IPS-18c (cell line): ENCODE data around the gene SBNO2.

ENCODE experiments used
- H3K4me3 ChIP-seq: 2 replicates; pipeline ENCODE4 v1.7.0; 2013; ENCODE audit warnings: low read depth, mild to moderate bottlenecking, low read length, moderate library complexity; ENCODE audit not compliant: insufficient read depth
- H3K9me3 ChIP-seq: one replicate; pipeline ENCODE4 v1.6.1; 2013; ENCODE audit warnings: mild to moderate bottlenecking, low read length, moderate library complexity; ENCODE audit not compliant: control insufficient read depth, insufficient read depth

The SBNO2 gene

GRCh38 chr19:1068009-1069001 lies 105.8 kb downstream of the SBNO2 start:
- Histone ChIP-seq H3K9me3 (no peaks in the 10 kb centered on the region), H3K4me3 (no peak overlapping the region)

GRCh38 chr19:1067341-1067957 lies 106.6 kb downstream of the SBNO2 start:
- H3K9me3 ChIP-seq: no peaks in the 10 kb centered on the region
- H3K4me3 ChIP-seq: peak overlapping the region; percentile 59

DNA sequence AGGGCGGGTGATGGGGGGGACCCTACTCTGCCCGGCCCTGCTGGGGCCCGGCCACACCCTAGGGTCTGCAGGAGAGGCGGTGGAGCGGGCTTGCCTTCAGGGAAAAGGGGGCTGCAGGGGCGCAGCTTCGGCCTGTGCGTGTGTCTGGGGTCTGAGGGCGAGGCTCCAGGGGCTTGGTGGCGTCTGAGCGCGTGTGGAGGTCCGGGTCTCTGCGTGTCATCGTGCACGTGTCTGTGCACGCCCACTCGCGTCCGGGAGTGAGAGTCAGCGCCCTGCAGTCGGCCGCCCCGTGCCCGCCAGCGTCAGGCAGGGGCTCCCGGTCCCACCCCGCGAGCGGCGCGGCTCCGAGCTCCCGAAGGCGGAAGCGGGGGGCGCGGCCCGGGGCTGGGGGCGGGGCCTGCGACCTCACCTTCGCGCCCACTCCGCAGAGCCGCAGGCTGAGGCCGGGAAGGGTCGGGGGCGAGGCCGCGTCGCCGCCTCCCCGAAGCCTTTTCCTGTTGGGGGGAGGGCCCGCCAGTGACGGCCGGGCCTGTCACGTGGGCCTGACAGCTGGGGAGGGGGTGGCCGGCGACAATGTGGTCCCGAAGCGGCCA lies 107.2 kb downstream of the SBNO2 start, which contains the start of gene ARHGAP45:
Gene ARHGAP45, plus strand, starts transcription at position 420 of the 593 bp plus-strand sequence. CDS start 239 bp downstream, outside the sequence.
- no peaks in the 10 kb centered on the region for H3K9me3 ChIP-seq
- peak within 1 kb of the TSS; percentile 59 for H3K4me3 ChIP-seq

- Histone ChIP-seq H3K4me3 (0 out of 2 replicates have a peak overlapping the region, but pooled peaks have one; percentile 59), H3K9me3 (no peaks in the 10 kb centered on the region)
Observed at GRCh38 chr19:1066251-1066747, 107.8 kb downstream of the SBNO2 start.

GRCh38 chr19:1065606-1066109 lies 108.4 kb downstream of the SBNO2 start:
- H3K9me3 ChIP-seq: no peaks in the 10 kb centered on the region
- no peak overlapping the region for H3K4me3 ChIP-seq

DNA sequence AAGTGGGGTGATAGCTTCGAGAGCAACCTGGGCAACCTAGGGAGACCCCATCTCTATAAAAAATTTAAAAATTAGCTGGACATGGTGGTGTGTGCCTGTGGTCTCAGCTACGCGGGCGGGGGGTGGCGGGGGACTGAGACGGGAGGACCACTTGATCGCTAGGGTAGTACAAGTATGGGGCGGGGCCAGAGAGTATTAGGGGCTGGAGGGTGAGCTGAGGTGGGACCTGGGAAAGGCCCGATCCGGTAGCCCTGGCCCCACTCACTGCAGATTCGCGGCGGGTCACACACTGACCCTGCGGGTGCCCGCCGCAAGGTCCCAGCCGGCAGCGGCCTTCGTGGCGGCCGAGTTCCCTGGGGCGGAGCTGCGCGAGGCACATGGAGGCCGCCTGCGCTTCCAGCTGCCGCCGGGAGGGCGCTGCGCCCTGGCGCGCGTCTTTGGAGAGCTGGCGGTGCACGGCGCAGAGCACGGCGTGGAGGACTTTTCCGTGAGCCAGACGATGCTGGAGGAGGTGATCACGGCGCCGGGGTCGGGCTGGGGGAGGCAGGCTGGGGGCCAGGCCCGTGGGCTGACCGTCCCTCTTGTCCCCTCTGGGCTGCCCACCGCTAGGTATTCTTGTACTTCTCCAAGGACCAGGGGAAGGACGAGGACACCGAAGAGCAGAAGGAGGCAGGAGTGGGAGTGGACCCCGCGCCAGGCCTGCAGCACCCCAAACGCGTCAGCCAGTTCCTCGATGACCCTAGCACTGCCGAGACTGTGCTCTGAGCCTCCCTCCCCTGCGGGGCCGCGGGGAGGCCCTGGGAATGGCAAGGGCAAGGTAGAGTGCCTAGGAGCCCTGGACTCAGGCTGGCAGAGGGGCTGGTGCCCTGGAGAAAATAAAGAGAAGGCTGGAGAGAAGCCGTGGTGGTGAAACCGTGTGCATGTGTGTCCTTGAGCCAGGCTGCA lies 109.1 kb downstream of the SBNO2 start:
- Histone ChIP-seq H3K4me3 (peak overlapping the region; percentile 20; the same call in 1 of the 2 replicates), H3K9me3 (no peaks in the 10 kb centered on the region)

- Histone ChIP-seq H3K4me3 (no peak overlapping the region; the same call in 1 of the 2 replicates), H3K9me3 (no peaks in the 10 kb centered on the region)
Observed at GRCh38 chr19:1063909-1064660, 110.0 kb downstream of the SBNO2 start.

- H3K4me3 ChIP-seq: no peak overlapping the region
- peaks cover 7% of the 10 kb centered on the region for H3K9me3 ChIP-seq
Observed at GRCh38 chr19:1063030-1063908, 110.8 kb downstream of the SBNO2 start.

- Histone ChIP-seq H3K9me3 (peaks cover 11% of the 10 kb centered on the region), H3K4me3 (no peak overlapping the region)
Observed at GRCh38 chr19:1062387-1063029, 111.6 kb downstream of the SBNO2 start.

DNA sequence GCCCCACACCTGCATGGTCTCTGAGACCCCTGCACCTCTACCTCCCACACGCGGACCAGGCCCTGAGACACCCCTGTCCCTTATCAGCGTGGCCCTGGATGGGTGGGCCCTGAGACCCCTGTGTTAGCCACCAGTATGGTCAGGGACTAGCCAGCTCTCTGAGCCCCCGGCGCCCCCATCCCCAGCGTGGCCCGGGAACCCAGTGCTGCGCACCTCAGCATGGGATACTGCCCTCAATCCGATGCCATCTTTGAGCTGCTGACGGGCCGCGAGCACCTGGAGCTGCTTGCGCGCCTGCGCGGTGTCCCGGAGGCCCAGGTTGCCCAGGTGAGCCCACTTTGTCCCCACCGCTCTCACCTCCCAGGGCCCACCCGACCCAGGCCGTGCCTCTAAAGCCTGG lies 112.1 kb downstream of the SBNO2 start:
- H3K9me3 ChIP-seq: peaks cover 15% of the 10 kb centered on the region
- no peak overlapping the region for H3K4me3 ChIP-seq

DNA sequence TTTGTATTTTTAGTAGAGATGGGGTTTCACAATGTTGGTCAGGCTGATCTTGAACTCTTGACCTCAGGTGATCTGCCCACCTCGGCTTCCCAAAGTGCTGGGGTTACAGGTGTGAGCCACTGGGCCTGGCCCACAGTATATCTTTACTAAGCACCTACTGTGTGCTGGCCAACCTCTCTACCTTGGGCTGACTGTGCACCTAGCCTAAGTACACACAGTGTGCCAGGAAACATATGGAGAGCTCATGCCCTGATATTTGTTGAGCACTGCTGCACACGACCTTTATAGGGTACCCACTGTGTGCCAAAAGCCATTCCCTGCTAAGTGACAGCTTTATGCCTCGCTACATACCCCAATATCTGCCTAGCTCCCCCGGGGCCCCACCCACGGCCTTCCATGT lies 113.4 kb downstream of the SBNO2 start:
- H3K4me3 ChIP-seq: no peak overlapping the region
- H3K9me3 ChIP-seq: peaks cover 25% of the 10 kb centered on the region

DNA sequence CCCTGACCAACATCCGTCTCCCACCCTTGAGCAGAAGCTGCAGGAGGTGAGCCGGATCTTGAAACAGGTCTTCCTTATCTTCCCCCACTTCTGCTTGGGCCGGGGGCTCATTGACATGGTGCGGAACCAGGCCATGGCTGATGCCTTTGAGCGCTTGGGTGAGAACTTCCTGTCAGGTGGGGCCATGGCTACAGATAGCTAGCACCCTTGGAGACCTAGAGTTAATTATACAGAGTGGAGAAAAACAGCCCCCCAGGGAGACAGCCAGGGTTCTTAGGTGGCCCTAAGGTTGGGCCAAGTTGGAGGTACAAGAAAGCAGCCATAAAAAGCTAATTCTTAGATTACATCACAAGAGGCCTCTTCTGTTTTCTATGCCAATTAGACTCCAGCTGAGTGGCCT lies 116.0 kb downstream of the SBNO2 start:
- Histone ChIP-seq H3K4me3 (no peak overlapping the region), H3K9me3 (peaks cover 25% of the 10 kb centered on the region)
